Activated CD8-positive, alpha-beta memory T cell treated with anti-CD3 and anti-CD28 coated beads, Interleukin-2, amount 50 U/mL, for 4 hours (primary cell): Measurements from ENCODE around the gene GJA5.

Experiments used
- DNase-seq: peaks from one replicate; pipeline ENCODE4 v3.0.0-alpha.2; 2020

Gene GJA5

GRCh38 chr1:147760481-147761260, at the start of gene GJA5:
Gene GJA5, minus strand, starts transcription at chr1:147760602. Its CDS starts 1,364 bp downstream, at chr1:147759238.
- no peak for DNase-seq

GRCh38 chr1:147809236-147809635, 48.8 kb upstream of the GJA5 start:
- no peak for DNase-seq

- DNase-seq, result no peak
Measured at GRCh38 chr1:147808025-147808424, 47.6 kb upstream of the GJA5 start.

- DNase-seq, result no peak
Measured at GRCh38 chr1:147807405-147807804, 47.0 kb upstream of the GJA5 start.

- no peak for DNase-seq
Measured at GRCh38 chr1:147804942-147805723, 44.7 kb upstream of the GJA5 start.

GRCh38 chr1:147800804-147801203, 40.4 kb upstream of the GJA5 start:
- no peak for DNase-seq

- DNase-seq, result no peak
Measured at GRCh38 chr1:147798731-147799130, 38.3 kb upstream of the GJA5 start.

GRCh38 chr1:147794570-147794969, 34.2 kb upstream of the GJA5 start:
- DNase-seq, result no peak

- no peak for DNase-seq
Measured at GRCh38 chr1:147791876-147792275, 31.5 kb upstream of the GJA5 start.

GRCh38 chr1:147787765-147788164, 27.4 kb upstream of the GJA5 start:
- DNase-seq, result no peak

GRCh38 chr1:147786536-147786935, 26.1 kb upstream of the GJA5 start:
- no peak for DNase-seq

GRCh38 chr1:147785794-147786506, 25.5 kb upstream of the GJA5 start:
- DNase-seq, result no peak

GRCh38 chr1:147784941-147785340, 24.5 kb upstream of the GJA5 start:
- no peak for DNase-seq

- DNase-seq, result no peak
Measured at GRCh38 chr1:147781056-147781471, 20.7 kb upstream of the GJA5 start.

- no peak for DNase-seq
Measured at GRCh38 chr1:147777694-147778093, 17.3 kb upstream of the GJA5 start.

- DNase-seq, result no peak
Measured at GRCh38 chr1:147773215-147773715, 12.9 kb upstream of the GJA5 start.

- no peak for DNase-seq
Measured at GRCh38 chr1:147772570-147772969, 12.2 kb upstream of the GJA5 start.

GRCh38 chr1:147771226-147772125, 11.1 kb upstream of the GJA5 start:
- no peak for DNase-seq

- DNase-seq, result no peak
Measured at GRCh38 chr1:147769106-147769505, 8.7 kb upstream of the GJA5 start.

GRCh38 chr1:147768582-147768981, 8.2 kb upstream of the GJA5 start:
- no peak for DNase-seq

GRCh38 chr1:147768101-147768500, 7.7 kb upstream of the GJA5 start:
- DNase-seq, result no peak
